ENCODE measurements around the gene EXD2. TPM values are rescaled to one million over a fixed set of nuclear protein-coding genes. Genes with fewer than 3 reads are reported as not detected.

The EXD2 gene
- polyA plus RNA-seq, 2 of the 4 experiments (the other 2 are of a cell fraction) = 13.9 to 22.1 TPM

DNA sequence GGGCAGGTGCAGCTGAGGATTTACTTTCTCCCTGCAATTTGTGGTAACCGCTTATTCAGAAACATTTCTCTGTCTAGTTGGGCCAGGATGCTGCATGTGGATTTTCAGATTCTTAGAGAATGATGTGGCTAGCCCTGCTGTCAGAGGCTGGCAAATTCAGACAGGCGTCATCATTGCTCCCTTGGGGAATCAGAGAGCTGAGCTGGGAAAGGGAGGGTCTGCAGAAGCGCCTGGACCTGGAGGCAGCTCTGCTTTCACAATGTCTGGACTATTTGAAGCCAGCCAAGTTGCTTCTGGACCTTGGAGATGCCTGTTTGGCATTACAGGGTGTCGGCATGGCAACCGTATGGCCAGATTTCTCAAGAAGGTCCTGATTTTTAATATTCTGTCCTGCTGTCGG is 72.1 kb downstream of the EXD2 start:
- DNase-seq (ENCODE audit: low read depth in 1 of 2, low spot score in 1 of 2) (no peak), ATAC-seq (no peak), FAIRE-seq (no peak)
- TF ChIP-seq CHD2 (IDR thresholded peaks at IDR 0.05; ENCODE audit: low read length, partially characterized antibody) (no peak), JUN (IDR thresholded peaks at IDR 0.05) (no peak), RNF2 (IDR thresholded peaks at IDR 0.05; ENCODE audit: borderline replicate concordance, low read depth) (no peak), CBX8 (IDR thresholded peaks at IDR 0.05) (no peak), RARB (CRISPR knock-in tag; IDR thresholded peaks at IDR 0.05) (no peak), PHF8 (IDR thresholded peaks at IDR 0.05; ENCODE audit: borderline replicate concordance, low read depth) (no peak)
- TF ChIP-seq, protein P1, sequence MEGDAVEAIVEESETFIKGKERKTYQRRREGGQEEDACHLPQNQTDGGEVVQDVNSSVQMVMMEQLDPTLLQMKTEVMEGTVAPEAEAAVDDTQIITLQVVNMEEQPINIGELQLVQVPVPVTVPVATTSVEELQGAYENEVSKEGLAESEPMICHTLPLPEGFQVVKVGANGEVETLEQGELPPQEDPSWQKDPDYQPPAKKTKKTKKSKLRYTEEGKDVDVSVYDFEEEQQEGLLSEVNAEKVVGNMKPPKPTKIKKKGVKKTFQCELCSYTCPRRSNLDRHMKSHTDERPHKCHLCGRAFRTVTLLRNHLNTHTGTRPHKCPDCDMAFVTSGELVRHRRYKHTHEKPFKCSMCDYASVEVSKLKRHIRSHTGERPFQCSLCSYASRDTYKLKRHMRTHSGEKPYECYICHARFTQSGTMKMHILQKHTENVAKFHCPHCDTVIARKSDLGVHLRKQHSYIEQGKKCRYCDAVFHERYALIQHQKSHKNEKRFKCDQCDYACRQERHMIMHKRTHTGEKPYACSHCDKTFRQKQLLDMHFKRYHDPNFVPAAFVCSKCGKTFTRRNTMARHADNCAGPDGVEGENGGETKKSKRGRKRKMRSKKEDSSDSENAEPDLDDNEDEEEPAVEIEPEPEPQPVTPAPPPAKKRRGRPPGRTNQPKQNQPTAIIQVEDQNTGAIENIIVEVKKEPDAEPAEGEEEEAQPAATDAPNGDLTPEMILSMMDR (IDR thresholded peaks at IDR 0.05) = no peak
- TF ChIP-seq, protein P2, sequence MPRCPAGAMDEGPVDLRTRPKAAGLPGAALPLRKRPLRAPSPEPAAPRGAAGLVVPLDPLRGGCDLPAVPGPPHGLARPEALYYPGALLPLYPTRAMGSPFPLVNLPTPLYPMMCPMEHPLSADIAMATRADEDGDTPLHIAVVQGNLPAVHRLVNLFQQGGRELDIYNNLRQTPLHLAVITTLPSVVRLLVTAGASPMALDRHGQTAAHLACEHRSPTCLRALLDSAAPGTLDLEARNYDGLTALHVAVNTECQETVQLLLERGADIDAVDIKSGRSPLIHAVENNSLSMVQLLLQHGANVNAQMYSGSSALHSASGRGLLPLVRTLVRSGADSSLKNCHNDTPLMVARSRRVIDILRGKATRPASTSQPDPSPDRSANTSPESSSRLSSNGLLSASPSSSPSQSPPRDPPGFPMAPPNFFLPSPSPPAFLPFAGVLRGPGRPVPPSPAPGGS (IDR thresholded peaks at IDR 0.05) = no peak
- H3K4me2 ChIP-seq = no peak overlapping the region
- ChIA-PET CTCF (interaction anchor here (0.7 to 6.6 kb wide), 7 partner anchors 11 to 99 kb away, joined by 3 to 45 read pairs (median 3); no protein-coding TSS in a partner anchor), POLR2A (interaction anchor here (1.2 kb wide), 1 partner anchor 135 kb away, joined by 3 read pairs; the partner anchor contains the start of genes ERH and SLC39A9)
- peaks cover 3% of the 10 kb centered on the region; the same call in 1 of the 3 replicates for H3K4me1 ChIP-seq
- WGBS (ENCODE audit: missing lambda C conversion rate) = 78% methylated on average over 6 of the region's 6 CpGs
- no peak overlapping the region for H3K27ac ChIP-seq
- H3K4me3 ChIP-seq = no peak overlapping the region
- H3K9me3 ChIP-seq = no peaks in the 10 kb centered on the region

DNA sequence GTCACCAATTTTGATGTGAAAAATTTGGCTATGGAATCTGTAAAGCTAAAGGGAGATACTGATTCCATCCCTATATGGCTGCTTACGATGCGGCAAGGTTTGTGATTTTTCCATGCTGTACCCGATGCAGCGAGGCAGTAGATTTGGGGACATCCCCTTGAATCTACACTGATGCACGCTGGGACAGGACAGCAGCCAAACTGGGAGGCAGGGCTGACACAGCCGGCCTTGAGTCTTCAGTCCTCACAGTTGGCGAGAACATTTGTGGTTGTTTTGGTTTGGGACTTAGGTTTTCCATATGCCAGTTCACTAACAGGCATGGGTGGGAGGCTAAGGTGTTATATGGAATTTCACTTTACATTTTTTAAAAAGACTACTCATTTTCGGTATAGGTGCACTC is 72.5 kb downstream of the EXD2 start:
- H3K9me3 ChIP-seq = no peaks in the 10 kb centered on the region
- H3K4me3 ChIP-seq = no peak overlapping the region
- no peak for FAIRE-seq
- POLR2A ChIA-PET = interaction anchor here (1.2 kb wide), 1 partner anchor 135 kb away, joined by 3 read pairs; the partner anchor contains the start of genes ERH and SLC39A9
- CTCF ChIA-PET = interaction anchor here (0.7 to 6.6 kb wide), 6 partner anchors 10 to 277 kb away, joined by 3 to 45 read pairs (median 4); no protein-coding TSS in a partner anchor
- H3K27ac ChIP-seq = no peak overlapping the region
- DNase-seq (ENCODE audit: low read depth in 1 of 2, low spot score in 1 of 2) = no peak
- peaks cover 3% of the 10 kb centered on the region; the same call in 1 of the 3 replicates for H3K4me1 ChIP-seq
- ATAC-seq = no peak
- TF ChIP-seq ZFP36 (IDR thresholded peaks at IDR 0.05; ENCODE audit: borderline replicate concordance, partially characterized antibody) (no peak), ZSCAN20 (CRISPR knock-in tag; IDR thresholded peaks at IDR 0.05) (no peak), BHLHE40 (IDR thresholded peaks at IDR 0.05; ENCODE audit: low read depth, low read length) (no peak), HOXB13 (CRISPR knock-in tag; IDR thresholded peaks at IDR 0.05; ENCODE audit: low read depth) (no peak), RARB (CRISPR knock-in tag; IDR thresholded peaks at IDR 0.05) (no peak), ZNF302 (CRISPR knock-in tag; IDR thresholded peaks at IDR 0.05) (no peak)
- TF ChIP-seq, protein P3, sequence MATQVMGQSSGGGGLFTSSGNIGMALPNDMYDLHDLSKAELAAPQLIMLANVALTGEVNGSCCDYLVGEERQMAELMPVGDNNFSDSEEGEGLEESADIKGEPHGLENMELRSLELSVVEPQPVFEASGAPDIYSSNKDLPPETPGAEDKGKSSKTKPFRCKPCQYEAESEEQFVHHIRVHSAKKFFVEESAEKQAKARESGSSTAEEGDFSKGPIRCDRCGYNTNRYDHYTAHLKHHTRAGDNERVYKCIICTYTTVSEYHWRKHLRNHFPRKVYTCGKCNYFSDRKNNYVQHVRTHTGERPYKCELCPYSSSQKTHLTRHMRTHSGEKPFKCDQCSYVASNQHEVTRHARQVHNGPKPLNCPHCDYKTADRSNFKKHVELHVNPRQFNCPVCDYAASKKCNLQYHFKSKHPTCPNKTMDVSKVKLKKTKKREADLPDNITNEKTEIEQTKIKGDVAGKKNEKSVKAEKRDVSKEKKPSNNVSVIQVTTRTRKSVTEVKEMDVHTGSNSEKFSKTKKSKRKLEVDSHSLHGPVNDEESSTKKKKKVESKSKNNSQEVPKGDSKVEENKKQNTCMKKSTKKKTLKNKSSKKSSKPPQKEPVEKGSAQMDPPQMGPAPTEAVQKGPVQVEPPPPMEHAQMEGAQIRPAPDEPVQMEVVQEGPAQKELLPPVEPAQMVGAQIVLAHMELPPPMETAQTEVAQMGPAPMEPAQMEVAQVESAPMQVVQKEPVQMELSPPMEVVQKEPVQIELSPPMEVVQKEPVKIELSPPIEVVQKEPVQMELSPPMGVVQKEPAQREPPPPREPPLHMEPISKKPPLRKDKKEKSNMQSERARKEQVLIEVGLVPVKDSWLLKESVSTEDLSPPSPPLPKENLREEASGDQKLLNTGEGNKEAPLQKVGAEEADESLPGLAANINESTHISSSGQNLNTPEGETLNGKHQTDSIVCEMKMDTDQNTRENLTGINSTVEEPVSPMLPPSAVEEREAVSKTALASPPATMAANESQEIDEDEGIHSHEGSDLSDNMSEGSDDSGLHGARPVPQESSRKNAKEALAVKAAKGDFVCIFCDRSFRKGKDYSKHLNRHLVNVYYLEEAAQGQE (IDR thresholded peaks at IDR 0.05) = no peak
- WGBS (ENCODE audit: missing lambda C conversion rate) = 87% methylated on average over 8 of the region's 8 CpGs
- H3K4me2 ChIP-seq = no peak overlapping the region
